Tibial nerve (tissue), 4 donors: ENCODE results near the gene RASSF5. TPM values are rescaled to one million over a fixed set of nuclear protein-coding genes. Genes with fewer than 3 reads are reported as not detected.

ENCODE experiments used
- DNase-seq, 2 donors: peaks; one replicate each; pipeline ENCODE4 v3.0.0-alpha.2; 2019; ENCODE audit warnings: low spot score in 2 of 2
- H3K27ac ChIP-seq, 4 donors: fragments of 200-600 bp; sonication (generic) in 3 of 4; one replicate each; pipeline ENCODE4 v1.5.1; 2017 to 2019; ENCODE audit warnings: mild to moderate bottlenecking in 1 of 4
- H3K27me3 ChIP-seq, 2 donors: fragments of 200-600 bp; sonication (generic) in 1 of 2; one replicate each; pipeline versions ENCODE4 v1.5.1 to v1.6.0; 2017 to 2019
- H3K36me3 ChIP-seq, 3 donors: fragments of 200-600 bp; sonication (generic); one replicate each; pipeline ENCODE4 v1.5.1; 2018 to 2019
- H3K4me1 ChIP-seq, 4 donors: fragments of 200-600 bp; sonication (generic) in 3 of 4; one replicate each; pipeline ENCODE4 v1.5.1; 2017 to 2019
- H3K4me3 ChIP-seq, 4 donors: fragments of 200-600 bp; sonication (generic) in 3 of 4; one replicate each; pipeline ENCODE4 v1.5.1; 2017 to 2019; ENCODE audit warnings: mild to moderate bottlenecking in 1 of 4, moderate library complexity in 1 of 4
- H3K9me3 ChIP-seq, 4 donors: fragments of 200-600 bp; sonication (generic) in 3 of 4; one replicate each; pipeline ENCODE4 v1.5.1; 2017 to 2019
- EP300 ChIP-seq, 2 donors: sonication (generic); formaldehyde crosslinking; IDR thresholded peaks; one replicate each; pipeline ENCODE4 v1.6.1; 2017; ENCODE audit warnings: antibody characterized with exemption in 2 of 2, mild to moderate bottlenecking in 1 of 2
- POLR2A ChIP-seq, 2 donors: fragments of 450-650 bp; IDR thresholded peaks; one replicate each; pipeline ENCODE4 v1.6.1; 2017; ENCODE audit warnings: antibody characterized with exemption in 2 of 2, mild to moderate bottlenecking in 2 of 2, moderate library complexity in 2 of 2
- WGBS, 2 donors: methylation state at CpG; one replicate each; pipeline ENCODE4 v1.1.5; 2018; 5-methylcytosine and 5-hydroxymethylcytosine counted together
- total RNA-seq, 4 donors: library from RNA; depleted of rRNA; stranded (reverse); fragments of >200 nt; gene quantifications; one replicate each; pipeline ENCODE4 v1.1.0, GENCODE V29; 2016
- TF ChIP-seq, protein P1 (sequence below), 5 experiments: fragments of 200-600 bp in 3 of 5; fragments of 450-650 bp in 2 of 5; sonication (generic) in 3 of 5; IDR thresholded peaks; one replicate each; pipeline ENCODE4 v1.5.1; 2016 to 2019; ENCODE audit warnings: antibody characterized with exemption in 5 of 5, mild to moderate bottlenecking in 3 of 5, moderate library complexity in 2 of 5

Gene RASSF5
- total RNA-seq, 4 donors from 2014 or later, result 24.0 to 32.9 (median 30.2) TPM

DNA sequence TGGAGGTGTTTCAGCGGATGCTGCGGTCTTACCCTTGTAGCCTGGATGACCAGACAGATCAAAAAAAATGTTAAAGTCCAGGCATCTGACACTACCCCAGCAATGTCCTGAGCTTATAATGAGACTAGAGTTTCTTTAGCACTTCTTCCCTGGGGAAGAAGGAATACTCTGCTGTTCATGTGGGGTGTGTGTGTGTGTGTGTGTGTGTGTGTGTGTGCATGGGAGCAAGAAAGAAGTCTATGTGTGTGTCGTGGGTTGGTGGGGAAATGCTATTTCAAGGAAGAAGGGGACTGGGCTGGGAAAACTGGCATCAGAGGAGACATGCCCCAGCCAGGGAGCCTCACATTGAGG lies 3.0 kb upstream of the RASSF5 start:
- H3K4me3 ChIP-seq, result no peak overlapping the region
- peaks cover 0 to 75% (median 14%) of the 10 kb centered on the region in 4 donors for H3K4me1 ChIP-seq
- TF ChIP-seq, protein P1, sequence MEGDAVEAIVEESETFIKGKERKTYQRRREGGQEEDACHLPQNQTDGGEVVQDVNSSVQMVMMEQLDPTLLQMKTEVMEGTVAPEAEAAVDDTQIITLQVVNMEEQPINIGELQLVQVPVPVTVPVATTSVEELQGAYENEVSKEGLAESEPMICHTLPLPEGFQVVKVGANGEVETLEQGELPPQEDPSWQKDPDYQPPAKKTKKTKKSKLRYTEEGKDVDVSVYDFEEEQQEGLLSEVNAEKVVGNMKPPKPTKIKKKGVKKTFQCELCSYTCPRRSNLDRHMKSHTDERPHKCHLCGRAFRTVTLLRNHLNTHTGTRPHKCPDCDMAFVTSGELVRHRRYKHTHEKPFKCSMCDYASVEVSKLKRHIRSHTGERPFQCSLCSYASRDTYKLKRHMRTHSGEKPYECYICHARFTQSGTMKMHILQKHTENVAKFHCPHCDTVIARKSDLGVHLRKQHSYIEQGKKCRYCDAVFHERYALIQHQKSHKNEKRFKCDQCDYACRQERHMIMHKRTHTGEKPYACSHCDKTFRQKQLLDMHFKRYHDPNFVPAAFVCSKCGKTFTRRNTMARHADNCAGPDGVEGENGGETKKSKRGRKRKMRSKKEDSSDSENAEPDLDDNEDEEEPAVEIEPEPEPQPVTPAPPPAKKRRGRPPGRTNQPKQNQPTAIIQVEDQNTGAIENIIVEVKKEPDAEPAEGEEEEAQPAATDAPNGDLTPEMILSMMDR (IDR thresholded peaks at IDR 0.05), result no peak
- TF ChIP-seq POLR2A (IDR thresholded peaks at IDR 0.05) (no peak), EP300 (IDR thresholded peaks at IDR 0.05) (no peak)
- no peak for DNase-seq
- no peaks in the 10 kb centered on the region for H3K36me3 ChIP-seq
- peaks cover 0 to 24% of the 10 kb centered on the region in 2 donors for H3K27me3 ChIP-seq
- WGBS, 2 donors, result 29 to 45% methylated on average over 3 of the region's 3 CpGs
- no peaks in the 10 kb centered on the region for H3K9me3 ChIP-seq
- H3K27ac ChIP-seq, result no peak overlapping the region

DNA sequence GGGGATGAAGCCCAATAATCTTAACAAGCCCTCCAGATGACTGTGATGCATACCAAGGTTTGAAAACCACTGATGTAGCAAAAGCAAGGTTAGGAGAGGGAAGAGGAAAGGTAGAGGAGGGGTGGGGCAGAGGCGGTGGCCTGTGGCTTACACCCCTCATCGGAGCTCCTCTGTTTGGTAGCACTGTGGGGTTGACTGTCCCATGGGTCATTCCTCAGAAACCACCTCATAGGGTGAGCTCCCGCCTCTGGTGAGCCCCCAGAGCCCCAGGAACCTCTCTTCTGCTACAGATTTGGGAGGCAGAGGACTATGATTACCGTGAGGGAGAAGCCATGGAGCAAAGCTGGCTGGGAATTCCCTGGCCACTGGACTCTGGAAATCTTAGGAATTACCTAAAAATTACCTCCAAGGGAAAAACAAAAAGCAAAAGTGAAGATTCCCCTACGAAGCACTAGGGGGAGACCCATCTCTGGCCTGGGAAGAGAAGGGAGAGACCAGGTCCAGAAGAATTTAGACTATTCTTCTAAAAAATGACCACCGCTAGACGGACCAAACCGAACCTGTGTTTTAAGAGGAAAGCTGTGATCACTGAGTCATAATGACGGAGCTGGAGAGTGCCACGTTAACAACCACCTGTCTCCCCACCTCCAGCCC lies 1.5 kb upstream of the RASSF5 start:
- no peak for DNase-seq
- TF ChIP-seq, protein P1 (IDR thresholded peaks at IDR 0.05), result peak; percentile 31 to 58 (median 34)
- TF ChIP-seq EP300 (IDR thresholded peaks at IDR 0.05), result no peak
- H3K4me3 ChIP-seq, result no peak overlapping the region
- no peaks in the 10 kb centered on the region for H3K36me3 ChIP-seq
- peaks cover 0 to 77% (median 14%) of the 10 kb centered on the region in 4 donors for H3K4me1 ChIP-seq
- H3K9me3 ChIP-seq, result no peaks in the 10 kb centered on the region
- peak overlapping the region in 1 of 4 donors; percentile 84 for H3K27ac ChIP-seq
- peaks cover 0 to 24% of the 10 kb centered on the region in 2 donors for H3K27me3 ChIP-seq
- WGBS, 2 donors, result 45 to 58% methylated on average over 10 of the region's 10 CpGs

DNA sequence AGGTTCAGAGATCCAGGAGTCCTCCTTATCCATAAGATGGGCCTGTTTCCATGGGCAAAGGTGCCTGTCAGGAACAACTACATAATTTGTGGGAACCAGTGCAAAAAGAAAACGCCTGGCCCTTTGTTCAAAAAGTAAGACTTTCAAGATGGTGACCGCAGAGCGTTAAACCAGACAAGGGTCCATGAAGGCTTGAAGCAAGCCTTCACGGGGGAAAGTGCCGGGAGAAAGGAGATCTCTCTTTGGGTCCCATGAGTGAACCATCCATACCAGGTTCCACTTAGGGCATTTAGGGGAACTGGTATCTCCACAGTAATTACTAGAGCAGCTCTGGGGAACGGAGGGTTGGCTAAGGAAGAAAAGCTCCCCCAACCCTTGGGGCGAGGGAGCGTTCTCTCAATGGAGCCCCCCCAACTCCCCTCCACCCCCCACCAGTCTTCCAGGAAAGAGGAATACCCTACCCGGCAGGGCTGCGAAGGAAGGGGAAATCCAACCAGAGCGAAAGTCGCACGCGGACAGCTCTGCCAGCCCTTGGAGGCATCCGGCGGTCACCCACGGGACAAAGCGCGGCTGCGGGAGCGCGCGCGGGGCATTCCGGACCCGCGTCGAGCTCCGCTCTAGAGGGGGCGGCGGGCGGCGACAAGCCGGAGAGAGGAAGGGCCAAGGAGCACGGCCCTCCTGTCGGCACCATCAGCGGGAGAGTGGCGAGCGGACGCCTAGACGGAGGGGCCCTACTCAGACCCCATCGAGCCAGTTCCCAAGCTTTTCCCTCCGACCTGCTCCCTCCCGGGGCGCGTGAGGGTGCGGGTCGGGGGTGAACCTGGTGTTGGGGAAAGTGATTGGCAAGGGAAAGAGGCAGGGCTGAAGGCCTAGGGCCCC lies 687 bp upstream of the RASSF5 start:
- 27 to 37% methylated on average over 16 to 43 of the region's 48 CpGs for WGBS, 2 donors
- Histone ChIP-seq H3K4me3 (peak overlapping the region; percentile 32 to 80 (median 63)), H3K36me3 (no peaks in the 10 kb centered on the region), H3K4me1 (peaks cover 0 to 78% (median 13%) of the 10 kb centered on the region in 4 donors), H3K27ac (peak overlapping the region in 2 of 4 donors; percentile 57 to 84), H3K9me3 (no peaks in the 10 kb centered on the region), H3K27me3 (peaks cover 0 to 24% of the 10 kb centered on the region in 2 donors)
- no peak for DNase-seq
- TF ChIP-seq, protein P1 (IDR thresholded peaks at IDR 0.05), result no peak
- no peak for TF ChIP-seq POLR2A (IDR thresholded peaks at IDR 0.05)
- no peak for TF ChIP-seq EP300 (IDR thresholded peaks at IDR 0.05)

DNA sequence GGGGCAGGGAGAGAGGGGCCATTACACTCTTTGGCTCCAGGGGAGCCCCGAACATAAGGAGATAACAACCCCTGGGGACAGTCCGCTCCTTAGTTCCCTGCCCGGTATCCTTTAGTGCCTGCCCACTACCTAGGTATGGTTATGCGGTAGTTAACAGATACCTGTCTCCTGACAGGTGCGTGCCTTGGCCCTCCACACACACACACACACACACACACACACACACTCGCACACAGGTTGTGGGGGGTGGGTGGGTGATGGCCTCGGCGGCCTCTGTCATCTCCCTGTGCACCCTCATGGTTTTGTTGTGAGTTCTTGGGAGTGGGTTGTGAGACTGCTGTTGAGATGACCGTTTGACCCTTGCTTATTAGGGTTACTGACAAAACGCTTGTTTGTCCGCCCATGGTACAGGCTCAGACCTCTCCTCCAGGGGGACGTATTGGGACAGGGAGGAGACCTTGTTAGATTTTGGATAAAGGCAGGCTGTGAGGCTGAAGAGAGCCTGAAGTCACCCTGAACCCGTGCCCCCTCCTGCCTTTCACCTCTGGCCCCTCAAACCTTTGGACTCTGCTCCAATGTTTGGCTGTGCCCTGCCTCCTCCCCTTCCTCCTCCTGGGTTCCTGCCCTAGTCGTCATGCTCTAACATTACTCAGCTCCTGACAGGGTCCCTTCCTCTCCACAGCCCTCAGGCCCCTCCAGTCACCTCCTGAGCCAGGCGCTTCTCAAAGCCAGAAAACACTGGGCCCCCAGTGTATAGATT lies 979 bp downstream of the RASSF5 start:
- Histone ChIP-seq H3K27me3 (peaks cover 0 to 24% of the 10 kb centered on the region in 2 donors), H3K4me1 (peaks cover 0 to 85% (median 12%) of the 10 kb centered on the region in 4 donors), H3K27ac (peak overlapping the region; percentile 39 to 84 (median 62)), H3K9me3 (no peaks in the 10 kb centered on the region), H3K36me3 (no peaks in the 10 kb centered on the region), H3K4me3 (peak overlapping the region; percentile 32 to 80 (median 63))
- TF ChIP-seq EP300 (IDR thresholded peaks at IDR 0.05), result no peak
- TF ChIP-seq POLR2A (IDR thresholded peaks at IDR 0.05), result no peak
- TF ChIP-seq, protein P1 (IDR thresholded peaks at IDR 0.05), result no peak
- no peak for DNase-seq
- 25 to 29% methylated on average over 11 to 15 of the region's 15 CpGs for WGBS, 2 donors
